Immature natural killer cell (primary cell): ENCODE results near the gene PACRG. TPM values are rescaled to one million over a fixed set of nuclear protein-coding genes. Genes with fewer than 3 reads are reported as not detected.
A peak's percentile ranks its signal among the peaks of the same experiment; 100 is the strongest.

Source experiments
- DNase-seq, 3 donors: peaks; one replicate each; pipeline ENCODE4 v3.0.0; 2022; ENCODE audit warnings: mixed read lengths in 1 of 3
- H3K27ac Mint-ChIP-seq, 6 donors: one replicate each; pipeline ENCODE4 v1.8.0; 2020; ENCODE audit warnings: mixed read lengths in 6 of 6, mild to moderate bottlenecking in 5 of 6, inconsistent platforms in 4 of 6, moderate library complexity in 3 of 6
- H3K27me3 Mint-ChIP-seq, 3 donors: one replicate each; pipeline ENCODE4 v1.8.0; 2020 to 2021; ENCODE audit warnings: low read depth in 3 of 3, mild to moderate bottlenecking in 3 of 3, mixed read lengths in 3 of 3, moderate library complexity in 3 of 3, inconsistent platforms in 1 of 3
- H3K36me3 Mint-ChIP-seq, 3 donors: one replicate each; pipeline ENCODE4 v1.8.0; 2020; ENCODE audit warnings: mixed read lengths in 3 of 3, inconsistent platforms in 2 of 3, mild to moderate bottlenecking in 2 of 3
- H3K4me1 Mint-ChIP-seq, 2 donors: one replicate each; pipeline ENCODE4 v1.8.0; 2020; ENCODE audit warnings: inconsistent platforms in 2 of 2, mild to moderate bottlenecking in 2 of 2, mixed read lengths in 2 of 2, moderate library complexity in 1 of 2
- H3K4me3 Mint-ChIP-seq, 5 donors: one replicate each; pipeline ENCODE4 v1.8.0; 2020; ENCODE audit warnings: mild to moderate bottlenecking in 5 of 5, mixed read lengths in 5 of 5, inconsistent platforms in 3 of 5, moderate library complexity in 3 of 5
- H3K9me3 Mint-ChIP-seq, 6 donors: one replicate each; pipeline ENCODE4 v1.8.0; 2020; ENCODE audit warnings: mild to moderate bottlenecking in 6 of 6, mixed read lengths in 6 of 6, inconsistent platforms in 4 of 6, moderate library complexity in 3 of 6
- polyA plus RNA-seq, 3 donors: library from polyadenylated mRNA; unstranded; fragments of 300-500 nt; fragmentation: Illumina TruSeq; gene quantifications; one replicate each; pipeline ENCODE4 v1.2.3, GENCODE V29; 2021

PACRG gene
- polyA plus RNA-seq, 3 donors from 2014 or later, result not detected

DNA sequence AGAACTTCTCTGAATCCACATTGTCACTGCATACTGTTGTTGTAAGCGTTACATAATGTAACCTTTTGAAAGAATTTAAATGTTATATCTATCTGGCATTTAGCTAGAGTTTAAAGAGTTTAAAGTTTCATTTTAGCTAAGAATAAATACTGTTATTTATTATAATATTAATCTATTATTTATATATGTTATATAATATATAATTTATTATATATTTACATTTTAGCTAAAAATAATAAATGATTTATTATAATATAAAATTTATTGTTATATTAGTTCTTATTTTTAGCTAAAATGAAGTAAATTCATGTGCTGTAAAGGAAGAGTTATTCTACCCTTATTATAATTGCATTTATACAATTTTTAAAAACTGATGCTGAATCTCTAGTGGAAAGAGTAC is 431.3 kb downstream of the PACRG start:
- Mint-ChIP-seq H3K27ac (no peak overlapping the region), H3K4me3 (no peak overlapping the region), H3K4me1 (no peaks in the 10 kb centered on the region), H3K27me3 (peaks cover 2 to 10% (median 9%) of the 10 kb centered on the region in 3 donors), H3K36me3 (no peaks in the 10 kb centered on the region), H3K9me3 (no peaks in the 10 kb centered on the region)
- DNase-seq, result no peak

GRCh38 chr6:163159689-163160088 is 431.9 kb downstream of the PACRG start:
- no peak overlapping the region for H3K4me3 Mint-ChIP-seq
- H3K27me3 Mint-ChIP-seq, result peaks cover 2 to 10% (median 9%) of the 10 kb centered on the region in 3 donors
- no peaks in the 10 kb centered on the region for H3K36me3 Mint-ChIP-seq
- no peaks in the 10 kb centered on the region for H3K9me3 Mint-ChIP-seq
- DNase-seq, result no peak
- H3K27ac Mint-ChIP-seq, result no peak overlapping the region
- no peaks in the 10 kb centered on the region for H3K4me1 Mint-ChIP-seq

DNA sequence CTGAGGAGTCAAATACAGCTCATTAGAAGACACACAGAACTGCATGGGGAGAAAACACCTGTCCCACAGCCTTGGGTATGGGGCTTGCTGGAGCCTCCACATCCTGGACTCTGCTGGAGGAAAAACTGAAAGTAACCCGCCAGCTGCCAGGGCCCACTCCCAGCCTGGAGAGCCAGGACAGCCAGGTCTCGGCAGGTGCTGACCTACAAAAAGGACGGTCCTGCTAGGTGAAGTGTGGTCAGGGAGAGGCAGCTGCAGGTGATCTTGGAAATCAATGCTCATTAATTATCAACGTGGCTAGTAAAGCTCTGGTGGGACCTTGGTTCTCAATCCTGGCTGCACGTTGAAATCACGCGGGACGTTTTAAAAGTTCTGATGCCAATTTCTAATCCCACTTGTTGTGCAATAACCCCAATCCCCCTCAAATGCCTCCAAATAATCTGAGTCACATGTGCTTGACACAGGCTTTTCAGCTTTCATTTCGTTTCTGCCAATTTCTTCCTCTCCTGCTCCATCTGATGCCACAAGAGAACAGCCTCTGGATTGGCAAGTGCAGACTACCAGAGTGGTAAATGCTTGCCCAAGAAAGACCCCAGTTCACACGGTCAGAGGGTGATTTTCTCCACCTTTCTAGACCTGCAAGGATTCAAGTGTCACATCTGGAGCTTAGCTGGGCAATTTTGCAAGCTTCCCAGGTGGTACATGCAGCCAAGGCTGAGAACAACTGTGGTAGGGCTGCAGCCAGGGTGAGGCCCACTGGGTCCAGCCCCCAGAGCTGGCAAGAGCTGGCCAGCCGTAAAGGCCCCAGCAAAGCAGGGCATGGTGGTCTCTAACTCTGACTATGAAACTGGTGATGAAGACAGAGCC is 434.5 kb downstream of the PACRG start:
- no peak for DNase-seq
- H3K27me3 Mint-ChIP-seq, result peaks cover 1 to 7% (median 2%) of the 10 kb centered on the region in 3 donors
- H3K4me3 Mint-ChIP-seq, result no peak overlapping the region
- H3K4me1 Mint-ChIP-seq, result no peaks in the 10 kb centered on the region
- H3K36me3 Mint-ChIP-seq, result no peaks in the 10 kb centered on the region
- no peak overlapping the region for H3K27ac Mint-ChIP-seq
- no peaks in the 10 kb centered on the region for H3K9me3 Mint-ChIP-seq

DNA sequence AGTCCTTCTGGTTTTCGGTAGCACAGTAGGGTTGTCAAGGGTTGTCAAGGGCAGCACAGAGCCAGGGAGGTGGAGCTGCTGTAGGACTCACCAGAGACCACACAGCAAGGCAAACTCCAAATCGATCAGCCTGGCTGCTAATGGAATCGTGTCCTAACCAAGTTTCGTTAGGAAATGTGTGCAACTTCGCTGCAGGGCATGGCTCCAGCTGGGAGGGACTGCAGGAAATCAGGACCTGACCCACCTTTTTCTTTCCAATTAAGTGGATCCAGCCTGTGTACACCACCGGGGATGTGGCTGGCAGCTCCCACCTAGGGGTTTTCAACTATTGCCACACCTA is 435.1 kb downstream of the PACRG start:
- no peak for DNase-seq
- Mint-ChIP-seq H3K9me3 (no peaks in the 10 kb centered on the region), H3K4me3 (no peak overlapping the region), H3K36me3 (no peaks in the 10 kb centered on the region), H3K27ac (no peak overlapping the region), H3K4me1 (no peaks in the 10 kb centered on the region), H3K27me3 (peaks cover 1 to 4% (median 2%) of the 10 kb centered on the region in 3 donors)

- Mint-ChIP-seq H3K27ac (no peak overlapping the region), H3K27me3 (peaks cover 1 to 4% (median 2%) of the 10 kb centered on the region in 3 donors), H3K4me1 (no peaks in the 10 kb centered on the region), H3K9me3 (no peaks in the 10 kb centered on the region), H3K36me3 (no peaks in the 10 kb centered on the region), H3K4me3 (no peak overlapping the region)
- DNase-seq, result no peak
Measured at GRCh38 chr6:163164175-163164900, 436.6 kb downstream of the PACRG start.

DNA sequence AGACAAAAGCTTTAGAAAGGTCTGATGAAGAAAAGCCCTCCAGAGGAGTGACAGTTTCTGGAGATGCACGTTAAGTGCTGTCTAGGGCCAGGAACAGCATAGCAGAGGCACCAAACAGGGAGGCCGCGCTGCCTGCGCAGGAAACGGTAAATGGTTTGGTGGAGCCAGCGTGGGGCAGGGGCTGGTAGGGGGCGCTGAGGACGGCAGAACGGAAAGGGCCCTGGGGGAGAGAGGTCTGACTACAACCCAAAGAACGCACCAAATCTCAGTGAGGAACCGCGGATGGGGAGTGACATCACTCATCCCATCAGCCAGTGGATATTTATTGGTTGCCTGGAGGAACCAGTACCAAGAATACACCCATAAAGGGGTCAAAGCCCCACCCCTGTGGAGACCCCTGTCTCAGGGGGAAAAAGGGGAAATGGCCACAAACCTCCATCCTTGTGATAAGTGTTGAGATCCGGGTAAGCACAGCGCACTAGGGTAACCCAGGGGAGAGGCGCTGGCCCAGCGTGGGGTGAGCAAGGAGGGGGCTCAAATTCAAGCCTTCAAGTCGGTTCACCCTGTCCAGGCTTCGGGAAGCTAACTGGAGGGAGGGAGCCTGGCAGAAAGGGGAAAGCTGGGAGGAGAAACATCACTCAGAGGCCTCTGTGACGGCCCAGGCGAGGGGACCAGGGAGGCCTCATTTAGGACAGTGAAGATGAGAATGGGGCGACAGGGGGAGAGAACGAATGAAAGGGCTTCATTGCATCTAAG is 437.6 kb downstream of the PACRG start:
- H3K27ac Mint-ChIP-seq, result no peak overlapping the region

DNA sequence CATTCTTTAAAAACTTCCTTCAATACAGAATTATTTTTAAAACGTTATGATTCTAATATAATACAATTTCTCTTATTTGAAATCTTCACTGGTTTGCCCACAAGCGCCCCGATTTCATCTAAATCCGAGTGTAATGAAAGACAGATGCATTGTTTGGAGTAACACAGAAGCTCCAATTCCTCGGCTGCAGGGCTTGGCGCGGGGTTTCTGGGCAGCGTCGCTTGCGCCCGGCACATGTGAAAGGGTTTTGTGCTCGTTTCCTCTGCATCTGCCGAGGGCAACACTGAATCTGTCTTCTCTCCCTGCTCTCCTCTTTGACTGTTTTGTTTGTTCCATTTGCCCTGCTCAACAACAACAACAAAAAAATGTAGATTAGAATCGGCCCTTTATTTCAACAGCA is 438.1 kb downstream of the PACRG start:
- DNase-seq, result no peak
- H3K4me1 Mint-ChIP-seq, result no peaks in the 10 kb centered on the region
- no peaks in the 10 kb centered on the region for H3K9me3 Mint-ChIP-seq
- H3K4me3 Mint-ChIP-seq, result no peak overlapping the region
- no peaks in the 10 kb centered on the region for H3K36me3 Mint-ChIP-seq
- peaks cover 0 to 1% (median 0%) of the 10 kb centered on the region in 3 donors for H3K27me3 Mint-ChIP-seq
- H3K27ac Mint-ChIP-seq, result no peak overlapping the region

More for the DNA sequence above, 437.6 kb downstream of the PACRG start:
- H3K36me3 Mint-ChIP-seq, result no peaks in the 10 kb centered on the region
- no peak for DNase-seq
- H3K4me1 Mint-ChIP-seq, result no peaks in the 10 kb centered on the region
- H3K4me3 Mint-ChIP-seq, result no peak overlapping the region
- peaks cover 0 to 1% (median 0%) of the 10 kb centered on the region in 3 donors for H3K27me3 Mint-ChIP-seq
- no peaks in the 10 kb centered on the region for H3K9me3 Mint-ChIP-seq

- H3K4me1 Mint-ChIP-seq, result no peaks in the 10 kb centered on the region
- H3K27ac Mint-ChIP-seq, result no peak overlapping the region
- no peak overlapping the region for H3K4me3 Mint-ChIP-seq
- H3K36me3 Mint-ChIP-seq, result no peaks in the 10 kb centered on the region
- no peaks in the 10 kb centered on the region for H3K9me3 Mint-ChIP-seq
- no peak for DNase-seq
- peaks cover 0 to 1% (median 0%) of the 10 kb centered on the region in 3 donors for H3K27me3 Mint-ChIP-seq
Measured at GRCh38 chr6:163166507-163166906, 438.7 kb downstream of the PACRG start.

DNA sequence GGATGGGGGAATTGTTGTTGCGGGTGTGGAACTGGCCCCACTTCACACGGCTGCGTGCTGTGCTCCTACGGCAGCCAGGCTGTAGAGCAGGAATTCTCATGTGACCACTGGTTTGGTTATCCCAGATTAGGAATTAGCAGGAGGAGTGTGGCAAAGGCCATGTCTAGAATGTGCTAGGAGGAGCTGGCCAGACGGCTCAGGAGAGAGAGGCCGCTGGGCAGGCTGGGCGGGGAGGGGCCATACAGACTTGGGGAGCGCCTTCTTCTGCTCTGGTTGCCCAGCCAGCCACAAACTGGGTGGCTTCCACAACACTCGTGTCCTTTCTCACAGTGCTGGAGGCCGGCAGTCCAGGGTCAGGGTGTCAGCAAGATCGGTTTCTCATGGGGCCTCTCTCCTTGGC is 441.7 kb downstream of the PACRG start:
- no peaks in the 10 kb centered on the region for H3K4me1 Mint-ChIP-seq
- H3K9me3 Mint-ChIP-seq, result no peaks in the 10 kb centered on the region
- H3K27ac Mint-ChIP-seq, result no peak overlapping the region
- H3K36me3 Mint-ChIP-seq, result no peaks in the 10 kb centered on the region
- H3K4me3 Mint-ChIP-seq, result no peak overlapping the region
- H3K27me3 Mint-ChIP-seq, result peaks cover 0 to 4% (median 0%) of the 10 kb centered on the region in 3 donors
- no peak for DNase-seq

GRCh38 chr6:163170294-163170883 is 442.6 kb downstream of the PACRG start:
- Mint-ChIP-seq H3K36me3 (no peaks in the 10 kb centered on the region), H3K27ac (no peak overlapping the region), H3K9me3 (no peaks in the 10 kb centered on the region), H3K27me3 (peaks cover 0 to 8% (median 2%) of the 10 kb centered on the region in 3 donors), H3K4me3 (peak overlapping the region in 1 of 5 donors; percentile 23), H3K4me1 (no peaks in the 10 kb centered on the region)
- DNase-seq, result peak; percentile 10 to 19 (median 16)

DNA sequence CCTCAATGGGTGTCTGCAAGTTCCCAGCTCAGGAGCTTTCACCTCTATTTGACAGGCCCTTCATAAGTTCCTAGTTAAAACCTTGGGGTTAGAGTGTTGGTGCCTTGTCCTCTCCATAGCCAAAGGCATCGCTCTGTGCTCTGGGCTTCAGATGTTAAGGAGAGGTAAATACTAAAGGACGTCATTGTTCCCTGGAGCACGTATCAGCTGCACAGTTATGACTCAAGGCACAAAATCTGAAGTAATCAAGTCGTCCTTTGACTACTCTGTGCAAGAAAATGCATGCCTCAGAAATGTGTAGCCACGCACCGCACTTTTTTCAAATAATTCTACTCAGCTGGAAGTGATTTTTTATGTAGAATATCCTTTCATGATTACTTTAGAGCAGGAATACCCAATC is 446.0 kb downstream of the PACRG start:
- Mint-ChIP-seq H3K27me3 (peaks cover 4 to 6% (median 6%) of the 10 kb centered on the region in 3 donors), H3K9me3 (no peaks in the 10 kb centered on the region), H3K4me3 (no peak overlapping the region), H3K4me1 (no peaks in the 10 kb centered on the region), H3K27ac (peak overlapping the region in 1 of 6 donors; percentile 2), H3K36me3 (no peaks in the 10 kb centered on the region)
- DNase-seq, result no peak

- no peaks in the 10 kb centered on the region for H3K36me3 Mint-ChIP-seq
Measured at GRCh38 chr6:163175301-163175700, 447.5 kb downstream of the PACRG start.

GRCh38 chr6:163176097-163176496 is 448.3 kb downstream of the PACRG start:
- Mint-ChIP-seq H3K4me3 (no peak overlapping the region), H3K4me1 (no peaks in the 10 kb centered on the region), H3K27me3 (peaks cover 5 to 6% (median 6%) of the 10 kb centered on the region in 3 donors), H3K9me3 (no peaks in the 10 kb centered on the region), H3K36me3 (no peaks in the 10 kb centered on the region), H3K27ac (no peak overlapping the region)
- no peak for DNase-seq

More at GRCh38 chr6:163175301-163175700, 447.5 kb downstream of the PACRG start:
- no peaks in the 10 kb centered on the region for H3K4me1 Mint-ChIP-seq
- H3K9me3 Mint-ChIP-seq, result no peaks in the 10 kb centered on the region
- H3K27ac Mint-ChIP-seq, result no peak overlapping the region
- DNase-seq, result no peak
- peaks cover 4 to 6% (median 6%) of the 10 kb centered on the region in 3 donors for H3K27me3 Mint-ChIP-seq
- no peak overlapping the region for H3K4me3 Mint-ChIP-seq
